ENCODE data around the gene FAM181A.

DNA sequence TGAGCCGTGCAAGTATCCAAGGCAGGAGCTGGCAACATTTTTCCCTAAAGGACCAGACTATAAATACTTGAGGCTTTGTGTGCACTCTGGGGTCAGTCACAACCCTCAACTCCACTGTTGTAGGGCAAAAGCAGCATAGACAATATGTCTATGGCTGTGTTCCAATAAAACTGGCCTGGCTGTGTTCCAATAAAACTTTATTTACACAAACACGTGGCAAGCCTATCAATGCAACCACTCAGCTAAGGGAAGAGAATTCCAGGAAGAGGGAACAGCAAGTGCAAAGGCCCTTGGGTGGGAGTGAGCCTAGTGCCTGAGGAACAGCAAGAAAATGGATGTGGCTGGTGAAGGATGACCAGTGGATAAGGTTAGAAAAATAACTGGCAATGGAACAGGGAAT lies 11.3 kb upstream of the FAM181A start:
- TF ChIP-seq EZH2 (IDR thresholded peaks at IDR 0.05; ENCODE audit: insufficient read depth, poor library complexity, severe bottlenecking) (no peak), EZH2phosphoT487 (IDR thresholded peaks at IDR 0.05; ENCODE audit: insufficient read depth, low read depth) (no peak)
